K562 (cell line): ENCODE results near the gene PDE6G. TPM values are rescaled to one million over a fixed set of nuclear protein-coding genes. Genes with fewer than 3 reads are reported as not detected.

Experiments
- FOXA1 ChIP-seq: fragments of 450-650 bp; IDR thresholded peaks from 2 replicates; pipeline ENCODE4 v1.6.1; 2016; ENCODE audit warnings: mild to moderate bottlenecking, borderline replicate concordance
- FOXP1 ChIP-seq: sonication (generic); formaldehyde crosslinking; IDR thresholded peaks from 2 replicates; pipeline ENCODE4 v1.8.0; 2022; ENCODE audit warnings: mild to moderate bottlenecking, missing genetic modification reagents
- GTF2F1 ChIP-seq: IDR thresholded peaks from 2 replicates; pipeline ENCODE4 v1.6.1; 2011; ENCODE audit warnings: low read depth, low read length, improper control_type of control experiment
- HSF4 ChIP-seq: fragments of 250-450 bp; sonication (Bioruptor Pico); IDR thresholded peaks from 2 replicates; pipeline ENCODE4 v2.1.2; 2022; ENCODE audit warnings: mild to moderate bottlenecking, moderate library complexity, borderline replicate concordance
- KDM4B ChIP-seq, 2 experiments: fragments of 450-650 bp in 1 of 2; sonication (generic) in 1 of 2; IDR thresholded peaks; 2 replicates each; pipeline ENCODE4 v1.6.1; 2016 to 2017; ENCODE audit warnings: borderline replicate concordance in 2 of 2, antibody characterized with exemption in 1 of 2, low read depth in 1 of 2, mild to moderate bottlenecking in 1 of 2
- MED1 ChIP-seq: sonication (generic); formaldehyde crosslinking; IDR thresholded peaks from 2 replicates; pipeline ENCODE4 v1.8.1; 2023; ENCODE audit warnings: missing genetic modification reagents, borderline replicate concordance
- NKRF ChIP-seq: fragments of 450-650 bp; IDR thresholded peaks from 2 replicates; pipeline ENCODE4 v1.6.1; 2016; ENCODE audit warnings: borderline replicate concordance
- PCBP1 ChIP-seq: fragments of 200-400 bp; formaldehyde crosslinking; IDR thresholded peaks from 2 replicates; pipeline ENCODE4 v1.6.1; 2018; ENCODE audit warnings: mild to moderate bottlenecking, low read depth, low read length; ENCODE audit not compliant: poor library complexity, severe bottlenecking
- RAD21 ChIP-seq, 2 experiments: fragments of 250-450 bp in 1 of 2; fragments of 450-650 bp in 1 of 2; sonication (Bioruptor Pico) in 1 of 2; formaldehyde crosslinking in 1 of 2; IDR thresholded peaks in 1 of 2; conservative IDR thresholded peaks in 1 of 2; 2 replicates each; pipeline versions ENCODE4 v1.4.0 to v1.8.0; 2020 to 2022; ENCODE audit warnings: mild to moderate bottlenecking in 2 of 2, moderate library complexity in 1 of 2
- YY1 ChIP-seq, 3 experiments: IDR thresholded peaks; 2 replicates each; pipeline ENCODE4 v1.6.1; 2011; ENCODE audit warnings: low read length in 2 of 3, mild to moderate bottlenecking in 2 of 3, moderate library complexity in 2 of 3, borderline replicate concordance in 1 of 3, control low read depth in 1 of 3, low read depth in 1 of 3; ENCODE audit not compliant: insufficient read depth in 3 of 3, insufficient replicate concordance in 2 of 3, control insufficient read depth in 1 of 3, insufficient read length in 1 of 3; ENCODE audit errors: extremely low read depth in 1 of 3
- ZNF224 ChIP-seq: sonication (generic); formaldehyde crosslinking; IDR thresholded peaks from 2 replicates; pipeline ENCODE4 v1.8.0; 2022; ENCODE audit warnings: mild to moderate bottlenecking, missing genetic modification reagents
- ZNF512 ChIP-seq: IDR thresholded peaks from 2 replicates; pipeline ENCODE4 v1.6.1; 2016; ENCODE audit warnings: missing genetic modification characterization, missing compliant biosample characterization
- ZNF592 ChIP-seq: fragments of 450-650 bp; IDR thresholded peaks from 2 replicates; pipeline ENCODE4 v1.6.1; 2017; ENCODE audit warnings: antibody characterized with exemption, mild to moderate bottlenecking
- ZNF699 ChIP-seq: fragments of 250-450 bp; sonication (Bioruptor Pico); IDR thresholded peaks from 2 replicates; pipeline ENCODE4 v1.8.0; 2021; ENCODE audit warnings: mild to moderate bottlenecking, moderate library complexity; ENCODE audit not compliant: insufficient replicate concordance
- ZNF76 ChIP-seq: fragments of 250-450 bp; sonication (Bioruptor Pico); IDR thresholded peaks from 2 replicates; pipeline ENCODE4 v1.4.0; 2020; ENCODE audit warnings: mild to moderate bottlenecking, moderate library complexity, borderline replicate concordance
- polyA plus RNA-seq, 8 experiments: library from polyadenylated mRNA; depleted of rRNA in 4 of 8; stranded (reverse) in 5 of 8; unstranded in 3 of 8; fragments of >200 nt; fragmentation: Nextera tagmentation in 2 of 8; fragmentation: Illumina TruSeq in 1 of 8; extraction: Ambion mirVana in 2 of 8; extraction: Trizol in 1 of 8; gene quantifications; 2 replicates each; pipeline versions ENCODE4 v1.2.1 to v1.2.3, GENCODE V29; 2011 to 2014; ENCODE audit warnings: inconsistent platforms in 1 of 8, missing spikeins in 1 of 8
- total RNA-seq, 7 experiments: library from RNA; depleted of rRNA in 6 of 7; stranded (reverse); fragments of >200 nt in 6 of 7; fragmentation: Illumina TruSeq in 2 of 7; extraction: Trizol in 2 of 7; gene quantifications; 2 replicates each; pipeline versions ENCODE4 v1.2.1 to v1.2.3, GENCODE V29; 2011 to 2021; ENCODE audit warnings: low replicate concordance in 1 of 7

The PDE6G gene
- total and polyA plus RNA-seq, 9 of the 15 experiments (the other 6 are each of a cell fraction or from before 2014, with no cell fraction given), result 0.14 to 0.59 TPM; not detected in 7

- peak in 1 of 2 experiments; percentile 82; a peak in 1 of 4 replicates for TF ChIP-seq KDM4B (IDR thresholded peaks at IDR 0.05; ENCODE audit: borderline replicate concordance in 2 of 2, low read depth in 1 of 2)
- TF ChIP-seq FOXA1, result no peak
- no peak for TF ChIP-seq ZNF76 (CRISPR knock-in tag)
- no peak for TF ChIP-seq ZNF699 (CRISPR knock-in tag)
- no peak for TF ChIP-seq MED1 (CRISPR knock-in tag)
- no peak for TF ChIP-seq HSF4 (CRISPR knock-in tag)
- TF ChIP-seq ZNF224 (CRISPR knock-in tag), result 0 out of 2 replicates have a peak, but pooled peaks have one; percentile 12
- no peak for TF ChIP-seq NKRF
- TF ChIP-seq RAD21 (CRISPR knock-in tag; conservative IDR thresholded peaks at IDR 0.05 in 1 of 2, IDR thresholded peaks at IDR 0.05 in 1 of 2), result no peak
- no peak for TF ChIP-seq FOXP1 (CRISPR knock-in tag)
- peak; percentile 31; the same call in 1 of the 2 replicates for TF ChIP-seq ZNF592
- peak; percentile 73 for TF ChIP-seq PCBP1
- TF ChIP-seq GTF2F1, result peak; percentile 77; the same call in 1 of the 2 replicates
- no peak for TF ChIP-seq ZNF512 (tag)
- peak; percentile 25 to 83 (median 67) for TF ChIP-seq YY1 (IDR thresholded peaks at IDR 0.05; ENCODE audit: borderline replicate concordance in 1 of 3, control insufficient read depth in 1 of 3, extremely low read depth in 1 of 3, insufficient read depth in 3 of 3, insufficient read length in 1 of 3, insufficient replicate concordance in 2 of 3, low read depth in 1 of 3, low read length in 2 of 3)
Observed at GRCh38 chr17:81702934-81703746, 46.8 kb upstream of the PDE6G start, which contains the start of gene MRPL12 (continued).
